ENCODE results near the gene SLC16A11.
"Not testable (repeated sequence)": the region's sequence is repeated elsewhere in the genome, so short reads cannot be mapped to it uniquely, and the experiment has no call there.

Gene SLC16A11, protein sequence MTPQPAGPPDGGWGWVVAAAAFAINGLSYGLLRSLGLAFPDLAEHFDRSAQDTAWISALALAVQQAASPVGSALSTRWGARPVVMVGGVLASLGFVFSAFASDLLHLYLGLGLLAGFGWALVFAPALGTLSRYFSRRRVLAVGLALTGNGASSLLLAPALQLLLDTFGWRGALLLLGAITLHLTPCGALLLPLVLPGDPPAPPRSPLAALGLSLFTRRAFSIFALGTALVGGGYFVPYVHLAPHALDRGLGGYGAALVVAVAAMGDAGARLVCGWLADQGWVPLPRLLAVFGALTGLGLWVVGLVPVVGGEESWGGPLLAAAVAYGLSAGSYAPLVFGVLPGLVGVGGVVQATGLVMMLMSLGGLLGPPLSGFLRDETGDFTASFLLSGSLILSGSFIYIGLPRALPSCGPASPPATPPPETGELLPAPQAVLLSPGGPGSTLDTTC

GRCh38 chr17:7043497-7044198 is at the start of gene SLC16A11:
Gene SLC16A11 (minus strand): TSS chr17:7044092. CDS start chr17:7043513, 579 bp downstream.
- DNase-seq (ENCODE audit: low spot score) (no peak), FAIRE-seq (no peak)

DNA sequence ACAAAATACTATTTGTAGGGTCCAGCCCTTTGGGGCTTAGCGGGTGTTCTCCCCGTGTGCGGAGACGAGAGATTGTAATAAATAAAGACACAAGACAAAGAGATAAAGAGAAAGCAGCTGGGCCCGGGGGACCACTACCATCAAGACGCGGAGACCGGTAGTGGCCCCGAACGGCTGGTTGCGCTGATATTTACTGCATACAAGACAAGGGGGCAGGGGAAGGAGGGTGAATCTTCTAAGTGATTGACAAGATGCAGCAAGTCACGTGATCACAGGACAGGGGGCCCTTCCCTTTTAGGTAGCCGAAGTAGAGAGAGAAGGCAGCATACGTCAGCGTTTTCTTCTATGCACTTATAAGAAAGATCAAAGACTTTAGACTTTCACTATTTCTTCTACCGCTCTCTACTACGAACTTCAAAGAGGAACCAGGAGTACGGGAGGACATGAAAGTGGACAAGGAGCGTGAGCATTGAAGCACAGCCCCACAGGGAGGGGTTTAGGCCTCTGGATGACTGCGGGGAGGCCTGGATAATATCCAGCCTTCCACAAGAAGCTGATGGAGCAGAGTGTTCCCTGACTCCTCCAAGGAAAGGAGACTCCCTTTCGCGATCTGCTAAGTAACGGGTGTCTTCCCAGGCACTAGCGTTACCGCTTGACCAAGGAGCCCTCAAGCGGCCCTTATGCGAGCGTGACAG is 47.6 kb upstream of the SLC16A11 start:
- not testable (repeated sequence) for DNase-seq (ENCODE audit: low spot score); FAIRE-seq

- DNase-seq (ENCODE audit: low spot score); FAIRE-seq: not testable (repeated sequence)
Observed at GRCh38 chr17:7089570-7089969, 45.7 kb upstream of the SLC16A11 start.

- not testable (repeated sequence) for FAIRE-seq; DNase-seq (ENCODE audit: low spot score)
Observed at GRCh38 chr17:7088442-7088841, 44.5 kb upstream of the SLC16A11 start.

DNA sequence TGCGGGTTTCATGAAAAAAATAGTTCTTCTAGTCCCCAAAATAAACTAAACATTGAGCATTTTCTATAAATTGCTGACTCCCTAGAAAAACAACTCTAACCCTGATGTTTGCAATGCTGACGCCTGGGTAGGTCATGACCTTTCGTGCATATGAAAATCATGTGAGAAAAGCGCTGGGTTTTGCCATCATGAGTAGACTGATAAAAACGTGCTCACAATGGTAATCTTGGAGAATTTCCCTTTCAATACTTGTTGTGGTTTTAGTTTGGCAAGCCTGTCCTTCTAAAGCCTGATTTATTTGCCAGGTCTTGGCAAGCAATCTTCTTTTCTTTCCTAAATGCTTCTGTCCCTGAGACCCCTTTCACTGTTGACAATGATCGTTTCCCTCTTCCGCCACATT is 40.2 kb upstream of the SLC16A11 start:
- FAIRE-seq (no peak), DNase-seq (ENCODE audit: low spot score) (no peak)

DNA sequence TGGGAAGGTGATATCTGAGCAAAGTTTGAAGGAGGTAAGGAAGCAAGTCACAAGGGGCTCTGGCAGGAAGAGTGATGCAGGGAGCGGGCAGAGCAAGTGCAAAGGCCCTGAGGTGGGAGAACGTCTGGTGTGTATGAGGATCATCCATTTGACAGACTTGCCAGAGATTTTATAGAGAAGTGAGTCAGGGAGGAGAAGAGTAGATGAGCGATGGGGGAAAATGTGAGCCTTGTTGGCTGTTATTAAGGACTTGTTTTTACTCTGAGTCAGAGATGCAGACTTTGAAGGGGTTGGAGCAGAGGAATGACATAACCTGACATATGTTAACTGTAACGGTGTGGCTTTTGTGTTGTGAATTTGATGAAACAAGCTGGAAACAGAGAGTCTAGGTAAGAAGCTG is 39.7 kb upstream of the SLC16A11 start:
- no peak for FAIRE-seq
- no peak for DNase-seq (ENCODE audit: low spot score)

DNA sequence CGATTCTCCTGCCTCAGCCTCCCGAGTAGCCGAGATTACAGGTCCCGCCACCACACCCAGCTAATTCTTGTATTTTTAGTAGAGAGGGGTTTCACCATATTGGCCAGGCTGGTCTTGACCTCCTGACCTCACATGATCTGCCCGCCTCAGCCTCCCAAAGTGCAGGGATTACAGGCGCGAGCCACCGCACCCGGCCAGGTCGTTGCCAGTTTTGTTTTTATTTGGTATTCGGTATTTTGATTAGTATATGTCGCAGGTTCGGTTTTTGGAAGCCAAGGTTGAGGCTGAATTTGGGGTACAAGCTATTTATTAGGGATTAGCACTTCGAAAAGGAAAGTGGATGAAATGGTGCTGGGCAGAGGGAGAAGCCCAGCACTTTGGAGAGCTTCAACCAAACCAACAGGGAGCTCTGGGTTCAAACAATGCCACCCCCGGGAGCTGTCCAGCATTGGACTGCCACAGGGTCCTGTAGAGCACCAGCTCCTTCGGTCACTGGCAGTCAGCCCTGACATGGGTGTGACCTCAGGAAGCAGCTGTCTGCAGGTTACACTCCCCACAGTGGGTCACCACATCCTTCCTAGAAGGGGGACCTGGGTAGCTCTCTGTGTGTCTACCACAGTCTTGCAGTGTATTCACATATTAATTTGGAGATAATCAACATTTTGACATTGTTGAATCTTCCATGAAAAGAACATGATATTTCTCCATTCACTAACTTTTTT is 37.6 kb upstream of the SLC16A11 start:
- no peak for FAIRE-seq

DNA sequence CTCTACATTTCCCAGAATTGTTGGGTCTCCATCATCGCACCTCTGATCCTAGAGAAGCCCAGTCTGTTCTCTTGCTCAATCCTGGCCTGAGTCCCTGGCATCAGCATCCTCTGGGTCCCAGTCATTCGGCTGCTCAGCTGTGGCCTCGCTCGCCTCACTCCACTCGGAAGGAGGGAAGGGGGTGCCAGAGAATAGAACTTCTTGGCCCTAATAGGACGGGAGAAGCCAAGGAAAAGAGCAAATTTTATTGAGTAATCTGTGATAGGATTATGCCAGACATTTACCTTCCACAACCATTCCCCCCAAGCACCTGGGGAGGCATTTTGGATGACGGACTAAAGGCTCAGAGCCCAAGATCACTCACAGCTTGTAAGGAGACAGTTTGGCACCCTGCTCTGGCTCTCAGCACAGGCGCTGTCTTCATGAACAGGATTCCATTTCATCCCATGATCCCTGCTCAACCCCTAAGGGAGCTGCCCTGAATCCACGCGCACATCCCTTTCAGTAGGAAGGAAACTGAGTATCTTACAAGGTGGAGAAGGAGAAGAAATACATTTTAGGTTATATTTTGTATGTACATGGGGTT is 36.7 kb upstream of the SLC16A11 start:
- DNase-seq (ENCODE audit: low spot score) (no peak), FAIRE-seq (no peak)

More for the DNA sequence above, 37.6 kb upstream of the SLC16A11 start:
- DNase-seq (ENCODE audit: low spot score), result no peak

DNA sequence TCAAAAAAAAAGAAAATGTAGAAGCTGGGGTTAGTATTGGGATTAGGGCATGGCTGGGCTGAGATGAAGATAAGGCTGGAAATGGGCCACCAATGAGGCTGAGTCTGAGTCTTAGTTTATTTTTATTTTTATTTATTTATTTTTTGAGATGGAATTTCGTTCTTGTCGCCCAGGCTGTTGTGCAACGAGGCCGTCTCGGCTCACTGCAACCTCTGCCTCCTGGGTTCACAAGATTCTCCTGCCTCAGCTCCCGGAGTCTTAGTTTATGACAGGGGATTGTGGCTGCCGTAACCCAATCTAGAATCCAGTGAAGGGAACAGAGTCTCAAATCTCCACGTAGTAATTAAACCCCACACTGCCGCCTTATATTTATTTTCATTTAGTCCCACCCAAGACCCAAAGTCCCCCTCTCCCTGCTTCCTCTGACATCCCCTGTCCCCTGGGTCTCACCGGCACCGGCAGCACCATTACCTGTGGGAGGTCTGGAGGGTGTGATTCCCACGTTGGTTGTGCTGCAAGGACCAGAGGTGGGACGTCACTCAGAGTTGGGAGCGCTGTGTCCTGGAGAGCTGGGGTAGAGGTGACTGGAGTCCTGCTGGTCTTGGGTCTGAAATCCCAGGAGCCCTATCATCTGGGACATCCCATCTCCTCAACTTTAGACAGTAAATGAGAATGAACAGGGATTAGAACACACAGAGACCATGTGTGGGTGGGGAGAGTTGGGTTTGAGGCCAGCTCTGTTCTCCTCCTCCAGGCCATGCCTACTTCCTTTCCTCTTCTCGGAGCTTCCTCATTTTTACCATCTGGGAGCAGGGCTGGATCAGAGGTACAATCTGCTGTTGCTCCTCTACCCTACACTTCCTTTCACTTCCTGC is 35.9 kb upstream of the SLC16A11 start, which contains the start of gene CLEC10A:
CLEC10A (minus strand) TSS at position 671 of the 875 bp plus-strand sequence. CDS start 1,439 bp downstream, outside the sequence.
- no peak for FAIRE-seq
- no peak for DNase-seq (ENCODE audit: low spot score)

GRCh38 chr17:7078711-7079110 is 34.8 kb upstream of the SLC16A11 start:
- DNase-seq (ENCODE audit: low spot score) (no peak), FAIRE-seq (no peak)

DNA sequence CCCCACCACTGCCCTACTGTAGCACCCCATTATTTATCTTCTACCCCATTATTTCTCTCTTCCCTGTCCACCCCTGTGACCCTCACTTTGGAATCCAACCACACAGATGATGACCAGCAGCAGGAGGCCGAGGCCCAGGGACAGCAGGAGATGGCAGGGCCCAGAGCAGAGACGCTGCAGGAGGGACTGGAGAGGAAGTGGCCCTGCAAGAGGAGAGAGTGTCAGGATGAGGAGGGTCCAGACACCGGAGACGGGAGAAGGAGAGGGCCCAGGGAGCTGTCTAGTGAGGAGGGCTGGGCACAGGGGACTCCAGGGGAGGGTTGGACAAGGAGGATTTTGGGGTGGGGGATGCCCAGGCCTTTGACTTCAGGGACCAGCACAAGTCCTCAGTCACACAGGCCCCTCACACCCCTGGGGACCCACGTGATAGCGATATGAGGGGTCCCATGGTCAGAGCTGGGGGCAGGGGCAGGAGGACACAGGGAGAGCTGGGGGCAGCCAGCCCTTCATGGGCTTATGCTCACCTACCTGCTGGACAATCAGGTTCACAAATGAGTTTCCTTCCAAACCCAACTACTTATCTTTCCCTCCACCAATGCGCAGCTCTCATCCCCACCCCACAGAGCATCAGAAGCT is 34.1 kb upstream of the SLC16A11 start:
- no peak for FAIRE-seq
- no peak for DNase-seq (ENCODE audit: low spot score)

- DNase-seq (ENCODE audit: low spot score) (no peak), FAIRE-seq (no peak)
Observed at GRCh38 chr17:7074931-7075330, 31.0 kb upstream of the SLC16A11 start.

DNA sequence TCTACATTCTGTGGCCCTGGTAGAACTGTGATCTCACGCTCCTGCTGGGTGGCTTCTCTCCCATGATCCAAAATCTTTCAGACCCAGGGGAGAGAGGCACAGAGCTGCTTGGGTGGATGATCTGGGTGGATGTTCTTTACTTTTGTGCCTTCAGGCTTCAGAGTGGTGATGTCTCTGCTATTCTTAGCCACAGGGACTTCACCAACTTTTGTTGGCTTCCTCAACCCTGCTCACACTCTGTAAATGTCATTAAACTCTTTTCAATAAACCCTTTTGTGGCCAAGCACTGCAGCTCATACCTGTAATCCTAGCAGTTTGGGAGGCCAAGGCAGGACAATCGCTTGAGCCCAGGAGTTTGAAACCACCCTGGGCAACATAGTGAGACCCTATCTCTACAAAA is 28.5 kb upstream of the SLC16A11 start:
- no peak for DNase-seq (ENCODE audit: low spot score)
- FAIRE-seq, result no peak

- no peak for DNase-seq (ENCODE audit: low spot score)
- FAIRE-seq, result no peak
Observed at GRCh38 chr17:7070712-7071111, 26.8 kb upstream of the SLC16A11 start.

GRCh38 chr17:7068268-7068667 is 24.4 kb upstream of the SLC16A11 start:
- no peak for FAIRE-seq

GRCh38 chr17:7067198-7067597 is 23.3 kb upstream of the SLC16A11 start:
- FAIRE-seq (no peak), DNase-seq (ENCODE audit: low spot score) (no peak)

More at GRCh38 chr17:7068268-7068667, 24.4 kb upstream of the SLC16A11 start:
- DNase-seq (ENCODE audit: low spot score), result no peak

DNA sequence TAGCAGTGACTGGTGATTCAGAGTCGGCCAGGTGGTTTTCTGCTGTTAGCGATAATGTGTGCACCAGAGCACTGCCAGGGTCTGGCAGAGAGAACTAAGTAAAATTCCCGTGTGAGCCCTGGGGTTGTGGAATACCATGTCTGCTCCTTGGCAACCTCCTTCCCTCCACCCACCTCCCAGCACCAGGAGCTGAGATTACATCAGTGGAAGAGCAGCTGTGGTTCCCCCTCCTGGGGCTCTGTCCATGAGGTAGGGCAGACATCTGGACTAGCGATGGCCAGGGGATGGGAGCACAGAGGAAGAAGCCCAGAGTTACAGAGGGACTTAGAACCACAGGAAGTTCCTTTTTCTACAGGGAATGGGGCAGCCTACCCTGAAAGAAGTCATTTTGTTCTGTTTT is 20.4 kb upstream of the SLC16A11 start:
- no peak for FAIRE-seq
- no peak for DNase-seq (ENCODE audit: low spot score)

DNA sequence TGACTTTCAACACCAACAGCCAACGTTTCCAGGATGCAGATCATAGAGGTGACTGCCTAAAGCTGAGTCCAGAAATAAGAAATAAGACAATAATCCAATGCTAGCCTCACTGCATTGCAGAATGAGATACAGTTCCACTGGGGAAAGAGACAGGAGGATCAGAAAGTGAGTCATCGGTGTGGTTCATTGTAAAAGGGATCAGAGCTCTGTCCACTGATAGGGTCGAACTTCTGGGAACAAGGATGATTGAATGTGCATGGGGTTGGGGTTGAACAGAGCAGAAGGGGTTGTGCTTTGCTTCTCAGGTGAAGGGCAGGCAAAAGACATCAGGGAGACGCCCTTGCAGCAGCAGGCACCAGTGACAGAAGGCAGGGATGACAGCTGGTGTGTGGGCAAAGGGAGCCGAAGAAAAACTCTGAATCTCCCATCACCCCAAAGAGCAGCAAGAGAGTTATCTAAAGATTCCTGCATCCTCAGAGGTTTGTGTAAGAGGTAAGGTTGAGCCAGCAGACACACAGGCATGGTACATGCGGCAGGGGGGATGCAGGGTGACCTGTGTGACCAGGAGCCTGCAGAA is 19.7 kb upstream of the SLC16A11 start:
- no peak for FAIRE-seq
- DNase-seq (ENCODE audit: low spot score), result no peak
